GM23248 (cell line): ENCODE results near the gene KLF7.

Source experiments
- EZH2 ChIP-seq: fragments of 200-600 bp; sonication (generic); IDR thresholded peaks from 2 replicates; pipeline ENCODE4 v1.6.1; 2018; ENCODE audit warnings: antibody characterized with exemption, mild to moderate bottlenecking; ENCODE audit not compliant: insufficient read depth, poor library complexity, severe bottlenecking
- EZH2phosphoT487 ChIP-seq: fragments of 200-600 bp; sonication (generic); IDR thresholded peaks from 2 replicates; pipeline ENCODE4 v1.6.1; 2018; ENCODE audit warnings: antibody characterized with exemption, moderate library complexity, mild to moderate bottlenecking, low read depth; ENCODE audit not compliant: insufficient read depth

GRCh38 chr2:207202645-207203044 is 36.9 kb upstream of the KLF7 start:
- TF ChIP-seq EZH2 (no peak), EZH2phosphoT487 (no peak)
